PC-9 (cell line): ENCODE results near the gene PGLYRP2. TPM values are rescaled to one million over a fixed set of nuclear protein-coding genes. Genes with fewer than 3 reads are reported as not detected.

Experiments used
- BruUV-seq: library from RNA; stranded (reverse); fragments of 400-500 nt; replicated peaks from 2 replicates; lab custom pipeline; 2021; lab: Mats Ljungman, UMichigan
- CTCF ChIA-PET: fragments of 300-600 bp; sonication (Branson Sonifier 250); formaldehyde crosslinking; loops from one replicate; lab custom pipeline; 2022; ENCODE audit warnings: antibody characterized with exemption; lab: Charles Lee
- POLR2A ChIA-PET: fragments of 300-600 bp; sonication (Branson Sonifier 250); formaldehyde crosslinking; loops from one replicate; lab custom pipeline; 2022; ENCODE audit warnings: antibody characterized with exemption; ENCODE audit not compliant: unreplicated experiment; lab: Charles Lee
- DNase-seq, 2 experiments: peaks; one replicate each; pipeline versions ENCODE4 v3.0.0 to v3.0.0-alpha.2; 2015 to 2022; ENCODE audit warnings: mixed read lengths in 1 of 2
- H2AFZ ChIP-seq: fragments of 200-600 bp; sonication (generic); 2 replicates; pipeline ENCODE4 v1.8.1; 2017; ENCODE audit warnings: antibody characterized with exemption
- H3F3A ChIP-seq: fragments of 200-600 bp; sonication (generic); 2 replicates; pipeline ENCODE4 v1.8.1; 2017; ENCODE audit warnings: antibody characterized with exemption, mild to moderate bottlenecking, low read depth; ENCODE audit not compliant: insufficient read depth
- H3K27ac ChIP-seq: fragments of 200-600 bp; sonication (generic); 2 replicates; pipeline ENCODE4 v1.6.1; 2016; ENCODE audit warnings: mixed run types
- H3K27me3 ChIP-seq: fragments of 200-600 bp; sonication (generic); 2 replicates; pipeline ENCODE4 v1.6.1; 2016; ENCODE audit warnings: low read depth, mixed run types; ENCODE audit not compliant: insufficient read depth
- H3K36me3 ChIP-seq: fragments of 200-600 bp; sonication (generic); 2 replicates; pipeline ENCODE4 v1.6.1; 2016; ENCODE audit warnings: low read depth, mixed run types
- H3K4me1 ChIP-seq: fragments of 200-600 bp; sonication (generic); replicated peaks from 2 replicates; pipeline ENCODE4 v1.6.1; 2016; ENCODE audit warnings: mixed run types; ENCODE audit not compliant: insufficient read depth
- H3K4me2 ChIP-seq: fragments of 200-600 bp; sonication (generic); 2 replicates; pipeline ENCODE4 v1.6.1; 2017; ENCODE audit warnings: mixed run types
- H3K4me3 ChIP-seq: fragments of 200-600 bp; sonication (generic); 2 replicates; pipeline ENCODE4 v1.6.1; 2016; ENCODE audit warnings: mixed run types
- H3K79me2 ChIP-seq: fragments of 200-600 bp; sonication (generic); 2 replicates; pipeline ENCODE4 v1.6.1; 2017; ENCODE audit warnings: low read depth, mixed run types
- H3K9me2 ChIP-seq: fragments of 200-600 bp; sonication (generic); 2 replicates; pipeline ENCODE4 v1.8.1; 2017; ENCODE audit warnings: mild to moderate bottlenecking; ENCODE audit not compliant: insufficient read depth
- H3K9me3 ChIP-seq: fragments of 200-600 bp; sonication (generic); 2 replicates; pipeline ENCODE4 v1.8.1; 2016; ENCODE audit warnings: low read depth; ENCODE audit not compliant: insufficient read depth
- H4K20me1 ChIP-seq: fragments of 200-600 bp; sonication (generic); 2 replicates; pipeline ENCODE4 v1.8.1; 2017; ENCODE audit not compliant: insufficient read depth
- EZH2 ChIP-seq: fragments of 200-600 bp; sonication (generic); IDR thresholded peaks from 2 replicates; pipeline ENCODE4 v1.8.0; 2017; ENCODE audit warnings: antibody characterized with exemption, low read depth
- intact Hi-C: fragments of 100-400 bp; cut with micrococcal nuclease; formaldehyde crosslinking; loops from one replicate; pipeline ENCODE4 v1.10.0; 2022; ENCODE audit not compliant: unreplicated experiment
- total RNA-seq: library from RNA; stranded (reverse); gene quantifications from 2 replicates; pipeline ENCODE4 v1.2.3, GENCODE V29; 2021
- TF ChIP-seq, protein P1 (sequence below): fragments of 200-600 bp; sonication (generic); conservative IDR thresholded peaks from 2 replicates; pipeline ENCODE4 v1.6.1; 2017; ENCODE audit warnings: mixed run types, antibody characterized with exemption, mild to moderate bottlenecking, moderate library complexity

PGLYRP2 gene
- total RNA-seq, 1 experiment from 2014 or later = not detected

DNA sequence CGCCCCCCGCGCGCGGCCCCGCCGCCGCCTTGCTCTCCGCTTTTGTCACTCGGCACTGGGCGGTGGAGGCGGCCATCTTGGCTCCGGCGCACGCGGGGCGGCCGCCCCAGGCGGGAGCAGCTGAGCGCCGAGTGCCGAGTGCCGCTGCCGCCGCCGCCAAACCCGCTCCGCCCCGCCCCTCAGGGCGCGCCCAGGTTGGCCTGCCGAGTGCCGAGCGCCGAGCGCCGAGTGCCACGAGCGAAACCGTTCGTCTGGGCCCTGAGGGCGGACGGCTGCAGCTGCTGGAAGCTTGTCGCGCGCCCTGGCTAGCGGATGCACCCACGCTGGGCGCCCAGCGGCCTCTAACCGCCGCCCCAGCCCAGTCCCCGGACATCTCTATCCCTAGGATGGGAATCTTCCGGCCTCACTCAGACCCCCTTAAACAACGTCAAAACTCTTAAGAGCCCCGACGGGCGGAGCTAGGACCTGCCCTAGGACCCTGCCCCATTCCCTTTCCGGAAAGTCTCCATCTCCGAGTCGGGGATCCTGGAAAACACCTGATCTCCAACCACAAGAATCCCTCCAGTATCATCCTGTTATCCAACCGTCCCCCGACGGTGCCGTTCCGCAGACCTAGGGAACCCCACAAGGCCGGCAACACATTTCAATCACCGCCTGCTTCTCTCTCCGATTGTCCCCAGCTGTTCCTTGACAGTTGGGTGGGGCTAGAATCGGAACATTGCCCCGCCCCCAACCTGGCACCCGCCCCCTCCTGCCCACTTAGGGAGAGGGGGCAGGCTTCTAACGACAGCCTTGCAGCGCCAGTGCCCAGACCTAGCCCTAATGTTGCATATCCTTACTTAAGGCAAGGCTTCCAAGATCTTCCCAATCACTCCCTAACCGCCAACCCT is 46.4 kb downstream of the PGLYRP2 start:
- no peaks in the 10 kb centered on the region for H3K36me3 ChIP-seq
- peak overlapping the region; percentile 95 for H3K4me3 ChIP-seq
- peak overlapping the region; percentile 89 for H2AFZ ChIP-seq
- peaks cover 39% of the 10 kb centered on the region for H3K79me2 ChIP-seq
- no peaks in the 10 kb centered on the region for H3K27me3 ChIP-seq
- H3F3A ChIP-seq = peaks cover 8% of the 10 kb centered on the region; the same call in 1 of the 2 replicates
- POLR2A ChIA-PET = interaction anchor here (0.5 kb wide), 1 partner anchor 214 kb away, joined by 3 read pairs; no protein-coding TSS in a partner anchor
- CTCF ChIA-PET = interaction anchor here (0.6 kb wide), 1 partner anchor 123 kb away, joined by 6 read pairs; no protein-coding TSS in a partner anchor
- DNase-seq = peak; percentile 74 to 91
- intact Hi-C loops = no loop called here
- peaks cover 12% of the 10 kb centered on the region for H3K4me1 ChIP-seq
- 0 out of 2 replicates have a peak overlapping the region, but pooled peaks have one; percentile 13 for H3K27ac ChIP-seq
- peaks cover 18% of the 10 kb centered on the region for H4K20me1 ChIP-seq
- no TSS peak for BruUV-seq
- H3K9me3 ChIP-seq = no peaks in the 10 kb centered on the region
- TF ChIP-seq, protein P1, sequence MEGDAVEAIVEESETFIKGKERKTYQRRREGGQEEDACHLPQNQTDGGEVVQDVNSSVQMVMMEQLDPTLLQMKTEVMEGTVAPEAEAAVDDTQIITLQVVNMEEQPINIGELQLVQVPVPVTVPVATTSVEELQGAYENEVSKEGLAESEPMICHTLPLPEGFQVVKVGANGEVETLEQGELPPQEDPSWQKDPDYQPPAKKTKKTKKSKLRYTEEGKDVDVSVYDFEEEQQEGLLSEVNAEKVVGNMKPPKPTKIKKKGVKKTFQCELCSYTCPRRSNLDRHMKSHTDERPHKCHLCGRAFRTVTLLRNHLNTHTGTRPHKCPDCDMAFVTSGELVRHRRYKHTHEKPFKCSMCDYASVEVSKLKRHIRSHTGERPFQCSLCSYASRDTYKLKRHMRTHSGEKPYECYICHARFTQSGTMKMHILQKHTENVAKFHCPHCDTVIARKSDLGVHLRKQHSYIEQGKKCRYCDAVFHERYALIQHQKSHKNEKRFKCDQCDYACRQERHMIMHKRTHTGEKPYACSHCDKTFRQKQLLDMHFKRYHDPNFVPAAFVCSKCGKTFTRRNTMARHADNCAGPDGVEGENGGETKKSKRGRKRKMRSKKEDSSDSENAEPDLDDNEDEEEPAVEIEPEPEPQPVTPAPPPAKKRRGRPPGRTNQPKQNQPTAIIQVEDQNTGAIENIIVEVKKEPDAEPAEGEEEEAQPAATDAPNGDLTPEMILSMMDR = no peak
- no peak for TF ChIP-seq EZH2
- H3K9me2 ChIP-seq = no peaks in the 10 kb centered on the region
- H3K4me2 ChIP-seq = peak overlapping the region; percentile 90

- BruUV-seq = no TSS peak
- peaks cover 8% of the 10 kb centered on the region; the same call in 1 of the 2 replicates for H3F3A ChIP-seq
- TF ChIP-seq, protein P1 = no peak
- DNase-seq = no peak
- H3K4me2 ChIP-seq = peak overlapping the region; percentile 96
- intact Hi-C loops = no loop called here
- peaks cover 39% of the 10 kb centered on the region for H3K79me2 ChIP-seq
- no peak overlapping the region for H3K27ac ChIP-seq
- H3K36me3 ChIP-seq = no peaks in the 10 kb centered on the region
- H3K9me3 ChIP-seq = no peaks in the 10 kb centered on the region
- H3K4me3 ChIP-seq = peak overlapping the region; percentile 84
- H3K9me2 ChIP-seq = no peaks in the 10 kb centered on the region
- CTCF ChIA-PET = interaction anchor here (0.6 kb wide), 1 partner anchor 124 kb away, joined by 6 read pairs; no protein-coding TSS in a partner anchor
- H4K20me1 ChIP-seq = peaks cover 18% of the 10 kb centered on the region
- H2AFZ ChIP-seq = no peak overlapping the region
- POLR2A ChIA-PET = no interaction called here
- peaks cover 12% of the 10 kb centered on the region for H3K4me1 ChIP-seq
- no peaks in the 10 kb centered on the region for H3K27me3 ChIP-seq
Observed at GRCh38 chr19:15432018-15432494, 47.2 kb downstream of the PGLYRP2 start.

- peaks cover 4% of the 10 kb centered on the region; the same call in 1 of the 2 replicates for H3K36me3 ChIP-seq
- H3F3A ChIP-seq = peaks cover 13% of the 10 kb centered on the region; the same call in 1 of the 2 replicates
- no peak overlapping the region for H3K27ac ChIP-seq
- TF ChIP-seq EZH2 = no peak
- TF ChIP-seq, protein P1 = no peak
- no peaks in the 10 kb centered on the region for H3K9me3 ChIP-seq
- no peak for DNase-seq
- TSS peak; percentile 66 for BruUV-seq
- ChIA-PET POLR2A (no interaction called here), CTCF (no interaction called here)
- H3K27me3 ChIP-seq = no peaks in the 10 kb centered on the region
- H3K79me2 ChIP-seq = peaks cover 39% of the 10 kb centered on the region
- peaks cover 12% of the 10 kb centered on the region for H3K4me1 ChIP-seq
- H3K4me3 ChIP-seq = peak overlapping the region; percentile 84
- intact Hi-C loops = no loop called here
- H2AFZ ChIP-seq = no peak overlapping the region
- peak overlapping the region; percentile 96 for H3K4me2 ChIP-seq
- peaks cover 18% of the 10 kb centered on the region for H4K20me1 ChIP-seq
- H3K9me2 ChIP-seq = no peaks in the 10 kb centered on the region
Observed at GRCh38 chr19:15431396-15432017, 47.8 kb downstream of the PGLYRP2 start.
